GM12801 (cell line): ENCODE measurements around the gene TNRC18.

ENCODE experiments used
- TF ChIP-seq, protein P1 (sequence below): IDR thresholded peaks from one replicate; pipeline ENCODE4 v1.5.1; 2011; ENCODE audit warnings: control low read depth; ENCODE audit not compliant: insufficient read length; ENCODE audit errors: extremely low read depth

Gene TNRC18

GRCh38 chr7:5266191-5267028, 157.2 kb downstream of the TNRC18 start:
- TF ChIP-seq, protein P1, sequence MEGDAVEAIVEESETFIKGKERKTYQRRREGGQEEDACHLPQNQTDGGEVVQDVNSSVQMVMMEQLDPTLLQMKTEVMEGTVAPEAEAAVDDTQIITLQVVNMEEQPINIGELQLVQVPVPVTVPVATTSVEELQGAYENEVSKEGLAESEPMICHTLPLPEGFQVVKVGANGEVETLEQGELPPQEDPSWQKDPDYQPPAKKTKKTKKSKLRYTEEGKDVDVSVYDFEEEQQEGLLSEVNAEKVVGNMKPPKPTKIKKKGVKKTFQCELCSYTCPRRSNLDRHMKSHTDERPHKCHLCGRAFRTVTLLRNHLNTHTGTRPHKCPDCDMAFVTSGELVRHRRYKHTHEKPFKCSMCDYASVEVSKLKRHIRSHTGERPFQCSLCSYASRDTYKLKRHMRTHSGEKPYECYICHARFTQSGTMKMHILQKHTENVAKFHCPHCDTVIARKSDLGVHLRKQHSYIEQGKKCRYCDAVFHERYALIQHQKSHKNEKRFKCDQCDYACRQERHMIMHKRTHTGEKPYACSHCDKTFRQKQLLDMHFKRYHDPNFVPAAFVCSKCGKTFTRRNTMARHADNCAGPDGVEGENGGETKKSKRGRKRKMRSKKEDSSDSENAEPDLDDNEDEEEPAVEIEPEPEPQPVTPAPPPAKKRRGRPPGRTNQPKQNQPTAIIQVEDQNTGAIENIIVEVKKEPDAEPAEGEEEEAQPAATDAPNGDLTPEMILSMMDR: no peak

DNA sequence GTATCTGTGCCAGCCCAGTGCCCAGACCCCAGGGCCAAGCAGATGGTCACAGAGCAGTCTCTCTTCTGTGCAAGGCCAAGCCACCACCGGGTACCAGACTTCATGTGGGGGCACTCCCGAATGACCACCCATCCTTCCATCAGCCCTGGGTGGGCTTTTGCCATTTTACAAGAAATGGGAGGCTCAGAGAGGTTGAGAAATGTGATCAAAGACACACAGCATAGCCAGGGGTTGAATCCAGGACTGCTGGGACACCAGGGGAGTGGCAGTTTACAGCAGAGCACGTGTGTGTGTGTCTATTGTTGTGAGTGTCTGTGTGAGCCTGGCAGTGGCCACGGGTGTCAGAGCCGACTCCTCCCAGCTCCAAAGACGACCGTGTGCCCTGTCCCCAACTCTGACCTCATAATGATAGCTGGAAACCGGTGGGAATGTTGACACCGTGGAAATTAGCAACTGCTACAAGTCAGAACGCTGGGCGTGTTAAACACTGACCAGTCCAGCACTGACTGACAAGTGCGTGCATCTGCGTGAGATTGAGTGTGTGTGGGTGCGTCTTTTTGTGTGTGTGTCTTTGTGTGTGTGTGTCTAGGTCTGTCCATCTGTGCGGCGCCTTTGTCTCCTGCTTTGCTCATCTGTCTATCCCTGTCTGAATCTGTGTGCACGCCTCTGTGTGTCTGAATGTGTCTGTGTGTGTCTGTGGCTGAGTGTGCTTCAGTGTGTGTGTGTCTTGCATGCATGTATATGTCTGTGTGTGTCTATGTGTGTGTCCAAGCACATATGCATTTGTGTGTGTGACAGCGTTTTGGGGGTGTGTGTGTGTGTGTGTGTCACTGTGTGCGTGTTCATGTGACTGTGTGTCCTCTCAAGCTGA, 158.1 kb downstream of the TNRC18 start:
- TF ChIP-seq, protein P1: no peak
